ENCODE measurements around the gene SLC6A17.

Gene SLC6A17

DNA sequence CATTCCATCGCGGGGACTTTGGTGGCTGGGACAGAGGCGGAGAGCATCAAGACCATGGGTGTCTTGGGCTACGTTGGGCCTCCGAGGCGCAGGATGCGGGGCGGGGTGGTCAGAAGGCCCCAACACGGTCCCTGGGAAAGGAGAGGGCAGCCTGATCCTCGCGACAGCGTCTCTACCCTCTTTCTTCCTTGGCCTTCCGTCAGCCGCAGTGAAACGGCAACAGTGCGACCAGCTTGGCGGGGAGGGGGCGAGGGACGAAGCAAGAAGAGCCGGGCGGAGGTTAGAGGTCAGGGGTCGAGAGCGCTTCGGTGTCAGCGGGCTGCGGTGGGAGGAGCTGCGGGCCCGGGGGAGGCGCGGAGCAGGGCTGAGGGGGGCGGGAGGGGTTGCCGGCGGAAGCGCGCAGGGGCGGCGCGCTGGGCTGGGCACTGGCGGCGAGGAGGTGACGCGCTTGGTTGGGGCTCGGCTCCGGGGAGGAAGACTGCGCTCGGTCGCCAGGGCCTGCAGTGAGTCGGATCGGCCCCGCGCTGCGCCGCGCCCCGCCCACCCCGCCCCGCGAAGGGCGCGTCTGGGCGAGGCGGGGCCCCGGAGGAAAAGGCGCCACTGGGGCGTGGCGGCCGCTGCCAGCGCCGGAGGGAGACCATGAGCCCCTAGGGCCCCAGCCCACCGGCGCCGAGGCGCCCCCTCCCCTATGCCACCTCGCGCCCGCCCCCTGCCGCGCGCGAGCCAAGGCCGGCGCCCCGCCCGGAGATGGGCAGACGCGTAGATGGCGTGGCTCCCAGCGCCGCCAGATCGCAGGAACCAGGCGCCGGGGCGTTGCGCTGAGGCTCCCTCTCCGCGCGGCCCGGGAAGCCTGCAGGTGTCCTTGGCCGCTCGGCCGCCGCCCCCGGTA lies 59.7 kb downstream of the SLC6A17 start, which contains the start of gene KCNC4:
Gene KCNC4, plus strand, starts transcription at position 600 of the 889 bp plus-strand sequence. CDS start 1,186 bp downstream, outside the sequence.
- DNase-seq (ENCODE audit: low spot score), result peak; percentile 96
- no peak for TF ChIP-seq CTCF (IDR thresholded peaks at IDR 0.05; ENCODE audit: extremely low read depth, missing control alignments)

DNA sequence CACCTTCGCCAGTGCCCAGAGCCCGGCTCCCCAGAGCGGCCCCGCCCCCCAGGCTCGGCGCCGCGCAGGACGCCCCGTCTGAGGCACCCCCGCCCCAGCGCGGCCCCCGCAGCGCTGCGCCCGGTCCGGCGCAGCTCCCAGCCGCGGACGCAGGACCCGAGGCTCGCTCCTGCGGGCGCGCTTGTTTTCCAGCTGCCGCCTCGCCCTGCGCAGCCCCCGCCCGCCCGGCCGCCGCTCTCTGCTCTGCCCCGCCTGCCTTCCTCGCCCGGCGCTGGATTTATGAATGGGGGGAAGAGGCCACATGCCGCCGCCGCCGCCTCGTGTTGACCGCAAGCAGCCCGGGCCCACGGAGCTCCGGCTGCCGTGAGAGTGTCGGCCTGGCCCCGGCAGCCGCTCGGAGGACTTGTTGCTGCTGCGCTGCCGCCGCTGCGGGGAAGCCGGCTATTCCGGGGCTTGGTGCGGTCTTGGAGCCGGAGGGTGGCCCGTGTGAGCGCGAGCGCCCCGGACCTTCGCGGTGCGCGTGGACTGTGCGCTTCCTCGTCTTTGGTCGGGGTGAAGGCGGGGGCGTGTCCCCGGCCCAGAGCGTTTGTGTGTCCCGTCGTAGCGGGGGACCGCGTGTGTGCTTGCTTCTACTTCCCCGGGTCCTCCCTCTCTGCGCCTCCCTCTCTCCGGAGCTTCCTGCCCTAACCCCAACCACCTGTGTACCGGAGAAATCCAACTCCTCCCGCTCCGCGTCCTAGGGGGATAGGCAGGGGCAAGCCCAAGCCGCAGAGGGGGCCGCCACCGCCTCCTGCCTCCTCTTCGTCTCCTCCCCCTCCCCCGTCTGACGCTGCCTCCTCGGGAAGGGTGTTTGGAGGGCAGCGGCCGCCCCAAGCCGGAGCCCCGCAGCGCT lies 60.6 kb downstream of the SLC6A17 start:
- DNase-seq (ENCODE audit: low spot score), result peak; percentile 68
- TF ChIP-seq CTCF (IDR thresholded peaks at IDR 0.05; ENCODE audit: extremely low read depth, missing control alignments), result no peak

- no peak for TF ChIP-seq CTCF (IDR thresholded peaks at IDR 0.05; ENCODE audit: extremely low read depth, missing control alignments)
- peak; percentile 54 for DNase-seq (ENCODE audit: low spot score)
Measured at GRCh38 chr1:110211496-110212168, 61.3 kb downstream of the SLC6A17 start.

- no peak for DNase-seq (ENCODE audit: low spot score)
- no peak for TF ChIP-seq CTCF (IDR thresholded peaks at IDR 0.05; ENCODE audit: extremely low read depth, missing control alignments)
Measured at GRCh38 chr1:110212169-110213142, 62.2 kb downstream of the SLC6A17 start.

DNA sequence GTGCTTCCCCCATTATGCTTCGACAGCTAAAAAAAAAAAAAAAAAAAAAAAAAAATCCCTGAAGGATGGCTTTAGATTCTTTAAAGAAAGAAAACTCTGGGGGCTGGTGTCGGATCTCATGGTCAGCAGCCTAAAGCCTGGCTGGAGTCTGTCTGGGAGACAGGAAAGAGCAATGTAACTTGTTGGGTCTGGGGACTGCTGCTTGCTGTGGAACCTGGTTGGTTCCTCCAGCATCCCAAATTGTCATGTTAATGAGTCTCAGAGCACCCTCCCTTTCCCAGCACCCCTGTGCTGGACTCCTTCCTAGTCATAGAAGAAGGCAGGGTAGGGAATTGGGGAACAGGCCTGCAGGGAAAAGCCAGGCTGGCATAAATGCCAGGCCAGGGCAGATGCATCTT lies 62.8 kb downstream of the SLC6A17 start:
- TF ChIP-seq CTCF (IDR thresholded peaks at IDR 0.05; ENCODE audit: extremely low read depth, missing control alignments), result no peak
- no peak for DNase-seq (ENCODE audit: low spot score)

Data from GM20000 (cell line).